Dermis microvascular lymphatic vessel endothelial cell (primary cell): Measurements from ENCODE around the gene FAM83B. TPM values are rescaled to one million over a fixed set of nuclear protein-coding genes. Genes with fewer than 3 reads are reported as not detected.
"Not testable (repeated sequence)": the region's sequence is repeated elsewhere in the genome, so short reads cannot be mapped to it uniquely, and the experiment has no call there.

Experiments used
- DNase-seq, 2 donors: peaks; one replicate each; pipeline versions ENCODE4 v3.0.0 to v3.0.0-alpha.2; 2010; ENCODE audit warnings: low read depth in 2 of 2
- total RNA-seq: library from RNA; depleted of rRNA; stranded (reverse); fragments of >200 nt; gene quantifications from 2 replicates; pipeline ENCODE4 v1.2.1, GENCODE V29; 2014

The FAM83B gene
- total RNA-seq, 1 donor from 2014 or later = not detected

DNA sequence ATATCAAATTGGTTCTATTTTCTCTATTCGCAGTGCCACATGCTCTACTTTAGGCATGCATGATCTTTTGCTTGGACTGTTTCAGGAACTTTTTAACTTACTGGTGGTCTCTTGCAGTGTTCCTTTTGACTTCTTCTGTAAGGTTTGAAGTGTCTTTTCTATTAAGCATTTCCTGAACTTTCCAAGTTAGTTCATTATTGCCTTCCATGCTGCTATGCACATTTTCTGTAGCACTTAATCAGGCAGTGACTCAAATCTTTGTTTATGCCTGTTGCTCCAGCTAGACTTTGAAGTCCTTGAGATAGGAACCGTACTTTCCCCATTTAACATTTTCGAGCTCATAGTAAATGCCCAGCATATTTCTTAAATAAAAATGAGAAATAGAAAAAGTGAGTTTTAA lies 52.2 kb downstream of the FAM83B start:
- no peak for DNase-seq

DNA sequence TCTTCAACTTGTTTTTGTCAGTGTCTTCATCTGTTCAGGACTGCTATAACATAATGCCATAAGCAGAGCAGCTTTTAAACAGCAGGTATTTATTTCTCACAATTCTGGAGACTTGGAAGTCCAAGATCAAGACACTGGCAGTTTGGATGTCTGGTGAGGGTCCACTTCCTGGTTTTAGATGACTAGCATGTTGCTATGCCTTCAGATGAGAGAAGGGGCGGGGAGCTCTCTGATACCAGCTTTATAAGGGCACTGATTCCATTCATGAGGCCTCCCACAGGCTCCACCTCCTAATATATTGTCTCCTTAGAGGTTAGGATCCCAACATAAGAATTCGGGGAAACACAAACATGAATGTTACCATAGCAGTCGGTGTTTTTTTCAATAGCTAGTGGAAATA lies 52.9 kb downstream of the FAM83B start:
- DNase-seq = no peak

DNA sequence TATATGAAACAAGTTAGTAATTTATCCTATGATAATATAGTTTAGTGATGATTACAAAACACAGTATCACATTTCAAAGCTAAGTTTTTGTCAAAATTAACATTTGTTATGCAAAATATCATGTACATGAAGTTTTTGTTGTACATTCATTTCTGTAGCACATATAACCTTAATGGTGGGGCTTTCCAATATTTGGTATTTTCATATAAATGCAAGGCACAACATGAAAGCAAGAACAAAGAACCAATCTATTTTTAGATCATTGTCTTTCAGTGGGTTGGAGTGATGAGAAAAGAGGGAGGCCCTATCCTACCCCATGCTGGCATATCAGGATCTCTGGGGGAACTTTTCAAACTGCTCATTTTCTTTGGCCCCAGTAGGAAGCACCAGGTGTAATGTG lies 53.4 kb downstream of the FAM83B start:
- DNase-seq = no peak

DNA sequence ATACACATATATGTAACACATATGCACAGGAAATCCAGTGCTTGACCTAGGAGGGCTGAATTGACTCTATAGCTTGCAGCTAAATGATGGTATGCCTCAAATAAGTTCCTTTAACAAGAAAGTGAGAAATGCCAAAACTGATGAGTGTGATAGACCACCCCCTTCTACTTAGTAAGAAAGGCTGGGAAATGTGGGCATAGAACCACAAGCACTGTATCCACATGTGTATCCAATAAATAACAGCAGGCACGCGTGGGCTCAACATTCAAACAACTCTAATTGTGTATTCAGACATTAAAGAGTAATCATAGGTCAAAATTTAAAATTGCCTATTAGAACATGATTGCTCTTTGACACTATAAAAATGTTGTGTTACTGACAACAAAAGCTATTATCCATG lies 54.1 kb downstream of the FAM83B start:
- no peak for DNase-seq

DNA sequence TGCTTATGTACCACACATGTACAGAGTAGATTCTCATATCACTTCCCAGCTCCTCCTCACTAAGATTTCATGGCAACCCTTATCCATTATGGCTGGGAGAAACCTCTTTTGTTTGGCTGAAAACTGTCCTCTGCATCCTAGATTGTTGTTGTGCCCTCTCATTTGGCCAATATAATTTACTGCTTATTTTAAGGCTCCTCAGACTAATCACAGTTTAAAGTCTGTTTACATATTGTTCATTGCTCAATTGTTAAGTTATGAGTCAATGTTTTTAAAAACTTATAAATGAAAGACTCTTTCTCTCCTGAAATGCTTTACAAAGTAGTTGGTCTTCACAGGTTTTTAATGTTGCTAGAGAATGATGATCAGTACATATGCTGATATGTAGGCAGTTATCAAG lies 57.3 kb downstream of the FAM83B start:
- DNase-seq = no peak

DNA sequence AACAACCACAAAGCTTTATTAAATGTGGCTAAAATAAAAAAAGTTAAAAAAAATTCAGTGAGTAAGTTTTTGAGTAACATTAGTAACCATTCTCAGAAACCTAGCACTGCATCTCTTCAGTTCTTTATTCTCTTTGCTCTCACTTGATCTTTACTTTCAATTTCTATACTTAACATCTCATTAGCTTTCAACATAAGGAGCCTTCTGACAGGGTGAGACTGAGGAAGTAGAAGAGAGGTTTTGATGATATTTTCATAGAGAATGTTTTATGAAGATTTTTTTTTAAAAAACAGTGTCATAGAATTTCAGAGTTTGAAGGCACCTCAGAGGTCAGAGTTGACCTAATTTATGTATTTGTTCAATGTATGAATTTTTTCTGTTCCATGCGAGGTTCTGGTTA lies 60.8 kb downstream of the FAM83B start:
- no peak for DNase-seq

DNA sequence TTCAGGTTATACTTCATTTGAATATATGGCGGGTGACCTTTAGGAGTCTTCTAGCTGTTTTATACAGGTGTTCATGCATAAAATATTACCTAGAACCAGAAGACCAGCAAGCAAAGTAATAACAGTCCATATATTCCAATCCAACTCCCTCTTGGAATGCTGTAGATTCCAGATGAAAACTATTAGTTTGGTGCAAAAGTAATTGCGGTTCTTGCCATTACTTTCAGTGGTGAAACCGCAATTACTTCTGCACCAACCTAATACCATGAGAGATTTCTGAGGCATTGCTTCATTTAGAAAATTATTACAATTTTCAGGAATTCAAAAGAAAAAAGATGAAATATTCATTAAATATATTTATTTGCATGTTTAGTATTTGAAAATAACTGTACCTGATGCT lies 62.6 kb downstream of the FAM83B start:
- no peak for DNase-seq

- DNase-seq = no peak
Measured at GRCh38 chr6:54910431-54910884, 63.9 kb downstream of the FAM83B start.

DNA sequence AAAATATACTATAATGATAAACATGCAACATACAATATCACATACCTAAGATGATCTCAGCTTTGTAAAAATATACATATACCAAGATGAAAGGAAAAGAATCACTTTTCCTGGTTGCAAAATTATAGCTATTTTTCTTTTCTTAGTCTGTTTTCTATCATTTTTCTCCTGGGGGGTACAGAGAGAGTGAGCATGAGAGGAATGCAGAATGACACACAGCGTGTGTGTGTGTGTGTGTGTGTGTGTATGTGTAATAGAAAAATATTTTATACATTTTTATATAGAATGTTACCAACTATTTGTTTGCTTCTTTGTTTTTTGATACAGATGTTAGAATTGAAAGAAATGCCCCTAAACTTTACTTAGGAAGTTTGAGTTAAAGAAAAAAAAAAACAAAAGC lies 64.3 kb downstream of the FAM83B start:
- no peak for DNase-seq

GRCh38 chr6:54913211-54913610 lies 66.6 kb downstream of the FAM83B start:
- DNase-seq = no peak

GRCh38 chr6:54916858-54917257 lies 70.3 kb downstream of the FAM83B start:
- no peak for DNase-seq

- DNase-seq = no peak
Measured at GRCh38 chr6:54920628-54921027, 74.1 kb downstream of the FAM83B start.

- no peak for DNase-seq
Measured at GRCh38 chr6:54921891-54922290, 75.3 kb downstream of the FAM83B start.

GRCh38 chr6:54929245-54929909 lies 82.8 kb downstream of the FAM83B start:
- no peak for DNase-seq

- no peak for DNase-seq
Measured at GRCh38 chr6:54932622-54933021, 86.1 kb downstream of the FAM83B start.

DNA sequence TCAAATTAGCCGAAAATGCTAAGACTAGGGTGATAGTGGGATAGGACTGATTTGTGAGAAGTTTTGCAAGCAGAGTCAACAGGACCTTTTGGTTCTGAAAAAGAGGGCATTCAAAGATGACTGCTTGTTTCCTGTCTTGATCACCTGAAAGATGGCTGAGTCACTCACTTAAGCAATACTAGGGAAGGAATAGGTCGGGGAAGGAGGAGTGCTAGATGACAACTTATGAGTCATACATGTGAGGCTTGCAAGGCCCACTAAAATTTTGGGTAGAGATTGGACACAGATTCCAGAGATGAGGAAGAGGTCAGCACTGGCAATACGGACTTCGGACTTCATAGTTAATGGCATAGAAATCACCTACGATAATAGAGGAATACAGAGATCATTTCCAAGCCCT lies 89.2 kb downstream of the FAM83B start:
- DNase-seq = no peak

DNA sequence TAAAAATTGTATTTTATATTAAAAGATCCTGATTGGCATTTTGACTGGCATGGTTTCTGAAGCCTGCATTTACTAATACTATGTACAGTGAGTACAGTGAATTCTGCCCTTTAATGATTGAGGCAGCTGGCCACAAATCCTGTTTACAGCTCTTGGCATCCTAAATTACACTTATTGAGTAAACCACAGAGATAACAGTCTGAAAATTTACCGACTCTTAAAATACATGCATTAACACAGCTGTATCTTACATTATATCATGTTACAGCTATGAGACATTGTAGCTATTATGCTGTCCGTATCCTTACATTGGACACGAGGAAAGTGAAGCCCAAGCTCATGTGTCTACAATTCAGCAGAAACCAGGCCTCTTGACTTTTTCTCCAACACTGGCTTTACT lies 90.8 kb downstream of the FAM83B start:
- DNase-seq = no peak

DNA sequence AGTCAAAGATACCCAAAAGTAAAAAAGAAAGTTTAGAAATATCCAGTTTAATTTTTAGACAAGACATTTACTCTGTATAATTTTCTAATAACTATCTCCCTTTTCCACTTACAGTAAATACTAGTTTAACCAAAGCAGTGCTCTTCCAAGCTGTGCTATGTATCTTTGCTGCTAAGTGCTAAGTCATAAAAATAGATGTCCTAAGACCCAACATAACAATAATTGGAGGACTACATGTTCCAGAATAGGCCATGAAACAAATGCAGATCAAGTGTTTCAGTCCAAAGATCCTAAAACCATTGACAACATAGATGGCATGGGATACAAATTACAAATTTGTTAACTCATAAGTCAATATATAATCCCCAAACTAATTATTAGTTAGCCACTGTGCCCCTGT lies 111.1 kb downstream of the FAM83B start:
- DNase-seq = no peak

DNA sequence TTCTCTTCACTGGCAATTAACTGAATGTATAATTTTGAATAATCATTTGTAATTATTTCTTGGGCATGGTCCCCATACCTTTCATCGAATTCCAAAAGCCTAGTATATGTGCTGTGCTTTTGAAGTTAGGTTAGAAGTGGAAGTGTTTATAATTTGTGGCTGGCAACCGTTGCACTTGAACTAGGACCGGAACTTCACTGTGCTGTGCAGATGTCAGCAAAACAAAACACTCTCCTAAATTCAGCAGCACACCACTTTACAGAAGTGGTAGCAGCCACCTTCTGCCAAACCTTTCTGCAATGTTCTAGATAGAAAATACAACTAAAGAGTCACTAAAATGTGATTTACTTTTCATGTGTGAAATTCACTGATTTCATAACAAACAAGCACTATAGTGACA lies 111.9 kb downstream of the FAM83B start:
- no peak for DNase-seq

- DNase-seq = no peak
Measured at GRCh38 chr6:54959820-54960219, 113.2 kb downstream of the FAM83B start.

DNA sequence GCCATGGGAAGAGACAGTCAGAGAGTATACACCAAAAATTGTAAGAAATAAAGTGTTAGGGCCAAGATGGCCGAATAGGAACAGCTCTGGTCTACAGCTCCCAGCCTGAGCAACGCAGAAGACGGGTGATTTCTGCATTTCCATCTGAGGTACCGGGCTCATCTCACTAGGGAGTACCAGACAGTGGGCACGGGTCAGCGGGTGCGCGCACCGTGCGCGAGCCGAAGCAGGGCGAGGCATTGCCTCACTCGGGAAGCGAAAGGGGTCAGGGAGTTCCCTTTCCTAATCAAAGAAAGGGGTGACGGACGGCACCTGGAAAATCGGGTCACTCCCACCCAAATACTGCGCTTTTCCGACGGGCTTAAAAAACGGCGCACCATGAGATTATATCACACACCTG lies 114.8 kb downstream of the FAM83B start:
- not testable (repeated sequence) for DNase-seq

DNA sequence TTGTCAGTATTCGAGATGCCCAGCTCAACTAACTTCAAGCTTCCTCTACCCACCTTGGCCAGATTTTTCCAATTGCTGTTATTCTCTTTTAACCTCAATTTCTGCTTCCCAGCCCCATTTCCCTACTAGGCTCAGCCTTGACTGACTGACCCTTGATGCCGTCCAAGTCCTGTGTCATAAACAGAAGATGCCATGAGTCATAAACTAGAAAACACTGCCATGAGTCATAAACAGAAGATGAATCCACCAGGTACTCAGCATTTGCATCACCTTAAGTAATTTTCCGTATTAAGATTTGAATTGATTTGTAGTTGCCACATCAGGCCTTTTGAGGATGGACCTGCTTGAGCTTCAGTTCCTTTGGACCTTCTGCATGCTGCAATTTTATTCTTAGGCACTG lies 123.8 kb downstream of the FAM83B start:
- no peak for DNase-seq

DNA sequence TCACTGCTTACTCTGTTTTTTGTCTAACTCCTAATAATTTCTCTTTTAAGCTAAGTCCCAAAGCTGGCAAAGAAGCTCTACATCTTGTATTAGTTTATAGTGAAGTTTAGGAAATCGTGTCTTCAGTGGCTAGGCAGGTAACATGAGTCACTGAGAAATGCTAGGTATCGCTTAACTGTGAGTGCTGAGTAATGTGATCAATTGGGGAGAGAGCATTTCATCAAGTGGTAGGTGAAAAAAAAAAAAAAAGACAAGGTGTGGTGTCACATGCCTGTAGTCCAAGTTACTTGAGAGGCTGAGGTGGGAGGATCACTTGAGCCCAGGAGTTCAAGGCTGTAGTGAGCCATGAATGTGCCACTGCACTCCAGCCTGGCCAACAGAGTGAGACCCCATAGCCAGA lies 125.3 kb downstream of the FAM83B start:
- DNase-seq = no peak

- not testable (repeated sequence) for DNase-seq
Measured at GRCh38 chr6:54979161-54979560, 132.6 kb downstream of the FAM83B start.
